ENCODE data around the gene ZBTB8B. TPM values are rescaled to one million over a fixed set of nuclear protein-coding genes. Genes with fewer than 3 reads are reported as not detected.

ZBTB8B gene
- total RNA-seq, 1 donor from 2014 or later = 0.02 TPM

- no peaks in the 10 kb centered on the region for H3K9me3 Mint-ChIP-seq
- H3K4me3 Mint-ChIP-seq = peak overlapping the region; percentile 11
- CTCF ChIA-PET = no interaction called here
- TF ChIP-seq CTCF (IDR thresholded peaks at IDR 0.05) = no peak
- POLR2A ChIA-PET = no interaction called here
- no peaks in the 10 kb centered on the region for H3K36me3 Mint-ChIP-seq (ENCODE audit: low read depth)
- H3K27me3 Mint-ChIP-seq = peaks cover 29% of the 10 kb centered on the region
- H3K27ac Mint-ChIP-seq = no peak overlapping the region
- peaks cover 5% of the 10 kb centered on the region for H3K4me1 Mint-ChIP-seq
- no peak for DNase-seq
- intact Hi-C loops (cut with micrococcal nuclease) = no loop called here
- ATAC-seq (ENCODE audit: low read depth) = no peak
Measured at GRCh38 chr1:32498751-32499150, 33.9 kb downstream of the ZBTB8B start.

GRCh38 chr1:32500387-32501209 is 35.7 kb downstream of the ZBTB8B start:
- TF ChIP-seq CTCF (IDR thresholded peaks at IDR 0.05) = no peak
- Mint-ChIP-seq H3K36me3 (ENCODE audit: low read depth) (no peaks in the 10 kb centered on the region), H3K27ac (no peak overlapping the region), H3K4me1 (peaks cover 5% of the 10 kb centered on the region), H3K4me3 (peak overlapping the region; percentile 82), H3K9me3 (no peaks in the 10 kb centered on the region), H3K27me3 (peaks cover 37% of the 10 kb centered on the region)
- CTCF ChIA-PET = no interaction called here
- intact Hi-C loops (cut with micrococcal nuclease) = no loop called here
- POLR2A ChIA-PET = no interaction called here
- peak; percentile 71 for ATAC-seq (ENCODE audit: low read depth)
- DNase-seq = peak; percentile 31

GRCh38 chr1:32501865-32502264 is 37.0 kb downstream of the ZBTB8B start:
- ChIA-PET POLR2A (no interaction called here), CTCF (no interaction called here)
- ATAC-seq (ENCODE audit: low read depth) = no peak
- intact Hi-C loops (cut with micrococcal nuclease) = no loop called here
- peak overlapping the region; percentile 41 for H3K4me3 Mint-ChIP-seq
- H3K36me3 Mint-ChIP-seq (ENCODE audit: low read depth) = no peaks in the 10 kb centered on the region
- no peaks in the 10 kb centered on the region for H3K9me3 Mint-ChIP-seq
- H3K4me1 Mint-ChIP-seq = peaks cover 5% of the 10 kb centered on the region
- H3K27me3 Mint-ChIP-seq = peaks cover 38% of the 10 kb centered on the region
- no peak for DNase-seq
- no peak for TF ChIP-seq CTCF (IDR thresholded peaks at IDR 0.05)
- H3K27ac Mint-ChIP-seq = no peak overlapping the region

- Mint-ChIP-seq H3K27ac (no peak overlapping the region), H3K4me1 (peaks cover 5% of the 10 kb centered on the region), H3K27me3 (peaks cover 40% of the 10 kb centered on the region), H3K9me3 (no peaks in the 10 kb centered on the region), H3K4me3 (no peak overlapping the region), H3K36me3 (ENCODE audit: low read depth) (no peaks in the 10 kb centered on the region)
- ChIA-PET CTCF (no interaction called here), POLR2A (no interaction called here)
- DNase-seq (no peak), ATAC-seq (ENCODE audit: low read depth) (no peak)
- TF ChIP-seq CTCF (IDR thresholded peaks at IDR 0.05) = no peak
- intact Hi-C loops (cut with micrococcal nuclease) = no loop called here
Measured at GRCh38 chr1:32503153-32503552, 38.3 kb downstream of the ZBTB8B start.

- ChIA-PET POLR2A (no interaction called here), CTCF (no interaction called here)
- no peak for DNase-seq
- Mint-ChIP-seq H3K4me1 (no peaks in the 10 kb centered on the region), H3K9me3 (no peaks in the 10 kb centered on the region), H3K27me3 (peaks cover 22% of the 10 kb centered on the region), H3K4me3 (no peak overlapping the region), H3K36me3 (ENCODE audit: low read depth) (no peaks in the 10 kb centered on the region), H3K27ac (no peak overlapping the region)
- no peak for TF ChIP-seq CTCF (IDR thresholded peaks at IDR 0.05)
- ATAC-seq (ENCODE audit: low read depth) = no peak
- intact Hi-C loops (cut with micrococcal nuclease) = no loop called here
Measured at GRCh38 chr1:32507021-32507420, 42.1 kb downstream of the ZBTB8B start.

Data from activated B cell treated with CpG ODN at 0.5 μM for 24 hours (primary cell).